Astrocyte (in vitro differentiated cells and primary cell): Measurements from ENCODE around the gene GRIN2A. TPM values are rescaled to one million over a fixed set of nuclear protein-coding genes. Genes with fewer than 3 reads are reported as not detected.

Experiments
- DNase-seq: peaks from one replicate; pipeline ENCODE4 v3.0.0-alpha.2; 2010; ENCODE audit warnings: low read depth
- FAIRE-seq: peaks from 2 replicates; lab custom pipeline; 2011; peaks lifted over from hg19 to GRCh38; lab: Jason Lieb, UNC
- H2AFZ ChIP-seq: 2 replicates; pipeline ENCODE4 v1.6.0; 2012; ENCODE audit warnings: low read depth, low read length, inconsistent platforms
- H3K27ac ChIP-seq: 2 replicates; pipeline ENCODE4 v1.5.1; 2011; ENCODE audit warnings: low read depth, low read length, inconsistent platforms
- H3K27me3 ChIP-seq: 2 replicates; pipeline ENCODE4 v1.6.0; 2011; ENCODE audit warnings: low read length, inconsistent platforms; ENCODE audit not compliant: insufficient read depth
- H3K36me3 ChIP-seq: 2 replicates; pipeline ENCODE4 v1.5.1; 2011; ENCODE audit warnings: low read length, inconsistent platforms; ENCODE audit not compliant: insufficient read depth
- H3K4me1 ChIP-seq: 2 replicates; pipeline ENCODE4 v1.5.1; 2011; ENCODE audit warnings: low read length, inconsistent platforms; ENCODE audit not compliant: insufficient read depth
- H3K4me2 ChIP-seq: 2 replicates; pipeline ENCODE4 v1.6.0; 2012; ENCODE audit warnings: low read length, inconsistent platforms
- H3K4me3 ChIP-seq: 2 replicates; pipeline ENCODE4 v1.5.1; 2011; ENCODE audit warnings: low read depth, mild to moderate bottlenecking, low read length, inconsistent platforms; ENCODE audit not compliant: insufficient read depth
- H3K79me2 ChIP-seq: 2 replicates; pipeline ENCODE4 v1.6.0; 2012; ENCODE audit warnings: mild to moderate bottlenecking, low read length, inconsistent platforms; ENCODE audit not compliant: insufficient read depth
- H3K9ac ChIP-seq: 2 replicates; pipeline ENCODE4 v1.6.0; 2012; ENCODE audit warnings: mild to moderate bottlenecking, low read length, inconsistent platforms
- H3K9me3 ChIP-seq: 2 replicates; pipeline ENCODE4 v1.5.1; 2012; ENCODE audit warnings: low read depth, mild to moderate bottlenecking, low read length, inconsistent platforms; ENCODE audit not compliant: insufficient read depth
- H4K20me1 ChIP-seq: 2 replicates; pipeline ENCODE4 v1.6.0; 2012; ENCODE audit warnings: low read length, inconsistent platforms; ENCODE audit not compliant: insufficient read depth
- H3K27ac Mint-ChIP-seq: one replicate; pipeline ENCODE4 v1.8.0; 2021; ENCODE audit warnings: mild to moderate bottlenecking, mixed read lengths; ENCODE audit not compliant: unreplicated experiment
- H3K27me3 Mint-ChIP-seq: one replicate; pipeline ENCODE4 v1.8.0; 2021; ENCODE audit warnings: low read depth, mixed read lengths; ENCODE audit not compliant: unreplicated experiment
- H3K36me3 Mint-ChIP-seq: one replicate; pipeline ENCODE4 v1.8.0; 2021; ENCODE audit warnings: low read depth, mixed read lengths; ENCODE audit not compliant: unreplicated experiment
- H3K4me1 Mint-ChIP-seq: one replicate; pipeline ENCODE4 v1.8.0; 2021; ENCODE audit warnings: low read depth, mixed read lengths; ENCODE audit not compliant: unreplicated experiment
- H3K4me3 Mint-ChIP-seq: one replicate; pipeline ENCODE4 v1.8.0; 2021; ENCODE audit warnings: mild to moderate bottlenecking, moderate library complexity, mixed read lengths; ENCODE audit not compliant: unreplicated experiment
- H3K9me3 Mint-ChIP-seq: one replicate; pipeline ENCODE4 v1.8.0; 2021; ENCODE audit warnings: mild to moderate bottlenecking, mixed read lengths; ENCODE audit not compliant: unreplicated experiment
- CTCF ChIP-seq: IDR thresholded peaks from 2 replicates; pipeline ENCODE4 v1.5.1; 2011; ENCODE audit warnings: low read depth, mild to moderate bottlenecking, inconsistent platforms, low read length, moderate library complexity; ENCODE audit not compliant: insufficient read depth
- EZH2 ChIP-seq: IDR thresholded peaks from 2 replicates; pipeline ENCODE4 v1.6.1; 2012; ENCODE audit warnings: mild to moderate bottlenecking, low read length, inconsistent platforms; ENCODE audit not compliant: insufficient read depth
- total RNA-seq: library from RNA; stranded (reverse); gene quantifications from 2 replicates; pipeline ENCODE4 v1.2.1, GENCODE V29; 2021

Gene GRIN2A
- total RNA-seq, 1 donor from 2014 or later = 0.68 TPM

- Mint-ChIP-seq H3K36me3 (no peaks in the 10 kb centered on the region), H3K27me3 (peaks cover 40% of the 10 kb centered on the region), H3K4me3 (no peak overlapping the region), H3K9me3 (peaks cover 2% of the 10 kb centered on the region), H3K27ac (no peak overlapping the region), H3K4me1 (no peaks in the 10 kb centered on the region)
- Histone ChIP-seq H3K4me3 (no peak overlapping the region), H3K9ac (no peak overlapping the region), H3K36me3 (no peaks in the 10 kb centered on the region), H3K79me2 (no peaks in the 10 kb centered on the region), H3K27me3 (no peaks in the 10 kb centered on the region), H3K4me1 (no peaks in the 10 kb centered on the region), H3K9me3 (no peaks in the 10 kb centered on the region), H3K4me2 (no peak overlapping the region), H3K27ac (no peak overlapping the region), H4K20me1 (no peaks in the 10 kb centered on the region), H2AFZ (no peak overlapping the region)
- TF ChIP-seq CTCF (no peak), EZH2 (no peak)
- no peak for DNase-seq
- FAIRE-seq = no peak
Measured at GRCh38 chr16:10065019-10065418, 117.2 kb downstream of the GRIN2A start.

GRCh38 chr16:10048850-10049249, 133.4 kb downstream of the GRIN2A start:
- Histone ChIP-seq H2AFZ (no peak overlapping the region), H3K79me2 (no peaks in the 10 kb centered on the region), H3K4me1 (no peaks in the 10 kb centered on the region), H4K20me1 (no peaks in the 10 kb centered on the region), H3K27me3 (no peaks in the 10 kb centered on the region), H3K9me3 (no peaks in the 10 kb centered on the region), H3K4me3 (no peak overlapping the region), H3K4me2 (no peak overlapping the region), H3K27ac (no peak overlapping the region), H3K36me3 (no peaks in the 10 kb centered on the region), H3K9ac (no peak overlapping the region)
- TF ChIP-seq EZH2 = no peak
- TF ChIP-seq CTCF = no peak
- H3K9me3 Mint-ChIP-seq = no peaks in the 10 kb centered on the region
- no peak overlapping the region for H3K4me3 Mint-ChIP-seq
- no peak for FAIRE-seq
- H3K27ac Mint-ChIP-seq = no peak overlapping the region
- DNase-seq = no peak
- H3K4me1 Mint-ChIP-seq = no peaks in the 10 kb centered on the region
- H3K36me3 Mint-ChIP-seq = no peaks in the 10 kb centered on the region
- peaks cover 20% of the 10 kb centered on the region for H3K27me3 Mint-ChIP-seq

GRCh38 chr16:10045947-10046346, 136.3 kb downstream of the GRIN2A start:
- Mint-ChIP-seq H3K27me3 (peaks cover 14% of the 10 kb centered on the region), H3K36me3 (no peaks in the 10 kb centered on the region), H3K4me1 (no peaks in the 10 kb centered on the region), H3K9me3 (no peaks in the 10 kb centered on the region), H3K27ac (no peak overlapping the region), H3K4me3 (no peak overlapping the region)
- Histone ChIP-seq H3K4me3 (no peak overlapping the region), H3K36me3 (no peaks in the 10 kb centered on the region), H3K9ac (no peak overlapping the region), H4K20me1 (no peaks in the 10 kb centered on the region), H3K27me3 (no peaks in the 10 kb centered on the region), H2AFZ (no peak overlapping the region), H3K4me1 (no peaks in the 10 kb centered on the region), H3K27ac (no peak overlapping the region), H3K9me3 (peaks cover 3% of the 10 kb centered on the region), H3K79me2 (no peaks in the 10 kb centered on the region), H3K4me2 (no peak overlapping the region)
- no peak for DNase-seq
- no peak for FAIRE-seq
- TF ChIP-seq EZH2 = no peak
